HepG2 (cell line): ENCODE results near the gene NR2F1. TPM values are rescaled to one million over a fixed set of nuclear protein-coding genes. Genes with fewer than 3 reads are reported as not detected.

Experiments
- BORCS8-MEF2B ChIP-seq: sonication (generic); formaldehyde crosslinking; IDR thresholded peaks from 2 replicates; pipeline ENCODE4 v1.8.0; 2022; ENCODE audit warnings: mild to moderate bottlenecking, missing genetic modification reagents
- CREBL2 ChIP-seq: sonication (generic); formaldehyde crosslinking; IDR thresholded peaks from 2 replicates; pipeline ENCODE4 v1.8.1; 2023; ENCODE audit warnings: missing genetic modification reagents, mild to moderate bottlenecking, borderline replicate concordance
- MEIS2 ChIP-seq: sonication (generic); formaldehyde crosslinking; IDR thresholded peaks from 2 replicates; pipeline ENCODE4 v1.9.0; 2021; ENCODE audit warnings: mild to moderate bottlenecking, missing genetic modification reagents
- NFE2L2 ChIP-seq: fragments of 150-350 bp; IDR thresholded peaks from 2 replicates; pipeline ENCODE4 v1.6.1; 2014; ENCODE audit warnings: low read length
- RERE ChIP-seq: IDR thresholded peaks from 2 replicates; pipeline ENCODE4 v1.6.1; 2016; ENCODE audit warnings: low read depth, missing genetic modification reagents, missing compliant biosample characterization
- SOX5 ChIP-seq: IDR thresholded peaks from 2 replicates; pipeline ENCODE4 v1.6.1; 2016; ENCODE audit warnings: borderline replicate concordance
- TCF7L2 ChIP-seq: IDR thresholded peaks from 2 replicates; pipeline ENCODE4 v1.6.1; 2011; ENCODE audit warnings: mild to moderate bottlenecking, low read depth, low read length, moderate library complexity
- ZFP36L1 ChIP-seq: sonication (generic); formaldehyde crosslinking; IDR thresholded peaks from 2 replicates; pipeline ENCODE4 v1.8.0; 2022; ENCODE audit warnings: mild to moderate bottlenecking, missing genetic modification reagents, moderate library complexity
- ZFP41 ChIP-seq: sonication (generic); formaldehyde crosslinking; IDR thresholded peaks from 2 replicates; pipeline ENCODE4 v1.4.0; 2020; ENCODE audit warnings: mild to moderate bottlenecking, missing genetic modification reagents, borderline replicate concordance
- ZIK1 ChIP-seq: sonication (generic); formaldehyde crosslinking; IDR thresholded peaks from 2 replicates; pipeline ENCODE4 v1.5.0; 2020; ENCODE audit warnings: mild to moderate bottlenecking, low read depth, missing genetic modification reagents, borderline replicate concordance
- ZMAT5 ChIP-seq: sonication (generic); formaldehyde crosslinking; IDR thresholded peaks from 2 replicates; pipeline ENCODE4 v1.5.0; 2020; ENCODE audit warnings: mild to moderate bottlenecking, low read depth, missing genetic modification reagents, borderline replicate concordance
- ZNF724P ChIP-seq: sonication (generic); formaldehyde crosslinking; IDR thresholded peaks from 2 replicates; pipeline ENCODE4 v1.8.0; 2022; ENCODE audit warnings: missing genetic modification reagents, borderline replicate concordance
- ZNF766 ChIP-seq: sonication (generic); formaldehyde crosslinking; IDR thresholded peaks from 2 replicates; pipeline ENCODE4 v1.5.0; 2020; ENCODE audit warnings: missing genetic modification reagents, borderline replicate concordance
- ZNF839 ChIP-seq: sonication (generic); formaldehyde crosslinking; IDR thresholded peaks from 2 replicates; pipeline ENCODE4 v1.4.0; 2020; ENCODE audit warnings: missing genetic modification reagents, mild to moderate bottlenecking, borderline replicate concordance
- polyA plus RNA-seq, 8 experiments: library from polyadenylated mRNA; depleted of rRNA in 3 of 8; stranded (reverse) in 7 of 8; unstranded in 1 of 8; fragments of >200 nt; fragmentation: Illumina TruSeq in 4 of 8; extraction: Trizol in 4 of 8; gene quantifications; 2 replicates each; pipeline versions ENCODE4 v1.2.1 to v1.2.3, GENCODE V29; 2011 to 2016; ENCODE audit warnings: low read depth in 4 of 8, missing spikeins in 1 of 8, mixed read lengths in 1 of 8; ENCODE audit not compliant: insufficient read depth in 1 of 8
- total RNA-seq, 5 experiments: library from RNA; depleted of rRNA; stranded (reverse); fragments of >200 nt; fragmentation: Illumina TruSeq; extraction: Trizol; gene quantifications; 2 replicates each; pipeline ENCODE4 v1.2.3, GENCODE V29; 2016; ENCODE audit warnings: low read depth in 1 of 5
- TF ChIP-seq, protein P1 (sequence below): sonication (generic); formaldehyde crosslinking; IDR thresholded peaks from 2 replicates; pipeline ENCODE4 v1.5.0; 2020; ENCODE audit warnings: mild to moderate bottlenecking, missing genetic modification reagents, borderline replicate concordance

Gene NR2F1
- total and polyA plus RNA-seq, 2 of the 13 experiments (the other 11 are each of a cell fraction or from before 2014, with no cell fraction given): 17.1 to 59.7 TPM

DNA sequence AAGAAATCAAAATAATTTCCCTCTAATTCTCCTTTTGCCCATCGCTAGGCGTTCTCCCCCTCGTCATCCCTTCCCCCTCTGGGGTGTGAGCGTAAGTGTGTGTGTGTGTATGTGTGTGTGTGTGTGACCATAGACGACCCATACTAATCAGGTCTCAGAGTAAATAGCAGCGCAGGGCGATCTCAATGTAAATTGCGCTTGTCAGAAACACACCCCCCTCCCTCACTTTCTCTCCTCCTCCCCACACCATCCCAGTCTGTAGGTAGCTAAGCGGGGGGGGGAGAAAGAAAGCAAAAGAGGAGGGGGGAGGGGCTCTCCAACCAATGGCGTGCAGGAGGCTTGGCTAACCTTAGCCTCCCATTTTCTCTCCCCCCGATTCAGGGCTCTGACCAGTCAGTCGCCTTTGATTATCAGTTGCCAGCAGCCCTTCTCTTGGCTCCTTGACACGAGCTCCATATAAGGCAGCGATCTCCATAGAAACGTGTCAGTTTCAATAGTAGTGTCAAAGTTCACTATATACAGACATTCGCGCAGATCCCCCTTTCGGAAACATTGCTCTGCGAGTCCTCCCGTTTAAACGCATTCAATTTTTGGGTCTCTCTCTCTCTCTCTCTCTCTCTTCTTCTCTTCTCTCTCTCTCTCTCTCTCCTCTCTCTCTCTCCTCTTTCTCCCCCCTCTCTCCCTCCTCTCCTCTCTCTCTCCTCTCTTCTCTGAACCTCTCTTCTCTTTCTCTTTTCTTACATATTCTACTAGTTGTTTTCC lies at the start of gene NR2F1 (continued):
- TF ChIP-seq, protein P1, sequence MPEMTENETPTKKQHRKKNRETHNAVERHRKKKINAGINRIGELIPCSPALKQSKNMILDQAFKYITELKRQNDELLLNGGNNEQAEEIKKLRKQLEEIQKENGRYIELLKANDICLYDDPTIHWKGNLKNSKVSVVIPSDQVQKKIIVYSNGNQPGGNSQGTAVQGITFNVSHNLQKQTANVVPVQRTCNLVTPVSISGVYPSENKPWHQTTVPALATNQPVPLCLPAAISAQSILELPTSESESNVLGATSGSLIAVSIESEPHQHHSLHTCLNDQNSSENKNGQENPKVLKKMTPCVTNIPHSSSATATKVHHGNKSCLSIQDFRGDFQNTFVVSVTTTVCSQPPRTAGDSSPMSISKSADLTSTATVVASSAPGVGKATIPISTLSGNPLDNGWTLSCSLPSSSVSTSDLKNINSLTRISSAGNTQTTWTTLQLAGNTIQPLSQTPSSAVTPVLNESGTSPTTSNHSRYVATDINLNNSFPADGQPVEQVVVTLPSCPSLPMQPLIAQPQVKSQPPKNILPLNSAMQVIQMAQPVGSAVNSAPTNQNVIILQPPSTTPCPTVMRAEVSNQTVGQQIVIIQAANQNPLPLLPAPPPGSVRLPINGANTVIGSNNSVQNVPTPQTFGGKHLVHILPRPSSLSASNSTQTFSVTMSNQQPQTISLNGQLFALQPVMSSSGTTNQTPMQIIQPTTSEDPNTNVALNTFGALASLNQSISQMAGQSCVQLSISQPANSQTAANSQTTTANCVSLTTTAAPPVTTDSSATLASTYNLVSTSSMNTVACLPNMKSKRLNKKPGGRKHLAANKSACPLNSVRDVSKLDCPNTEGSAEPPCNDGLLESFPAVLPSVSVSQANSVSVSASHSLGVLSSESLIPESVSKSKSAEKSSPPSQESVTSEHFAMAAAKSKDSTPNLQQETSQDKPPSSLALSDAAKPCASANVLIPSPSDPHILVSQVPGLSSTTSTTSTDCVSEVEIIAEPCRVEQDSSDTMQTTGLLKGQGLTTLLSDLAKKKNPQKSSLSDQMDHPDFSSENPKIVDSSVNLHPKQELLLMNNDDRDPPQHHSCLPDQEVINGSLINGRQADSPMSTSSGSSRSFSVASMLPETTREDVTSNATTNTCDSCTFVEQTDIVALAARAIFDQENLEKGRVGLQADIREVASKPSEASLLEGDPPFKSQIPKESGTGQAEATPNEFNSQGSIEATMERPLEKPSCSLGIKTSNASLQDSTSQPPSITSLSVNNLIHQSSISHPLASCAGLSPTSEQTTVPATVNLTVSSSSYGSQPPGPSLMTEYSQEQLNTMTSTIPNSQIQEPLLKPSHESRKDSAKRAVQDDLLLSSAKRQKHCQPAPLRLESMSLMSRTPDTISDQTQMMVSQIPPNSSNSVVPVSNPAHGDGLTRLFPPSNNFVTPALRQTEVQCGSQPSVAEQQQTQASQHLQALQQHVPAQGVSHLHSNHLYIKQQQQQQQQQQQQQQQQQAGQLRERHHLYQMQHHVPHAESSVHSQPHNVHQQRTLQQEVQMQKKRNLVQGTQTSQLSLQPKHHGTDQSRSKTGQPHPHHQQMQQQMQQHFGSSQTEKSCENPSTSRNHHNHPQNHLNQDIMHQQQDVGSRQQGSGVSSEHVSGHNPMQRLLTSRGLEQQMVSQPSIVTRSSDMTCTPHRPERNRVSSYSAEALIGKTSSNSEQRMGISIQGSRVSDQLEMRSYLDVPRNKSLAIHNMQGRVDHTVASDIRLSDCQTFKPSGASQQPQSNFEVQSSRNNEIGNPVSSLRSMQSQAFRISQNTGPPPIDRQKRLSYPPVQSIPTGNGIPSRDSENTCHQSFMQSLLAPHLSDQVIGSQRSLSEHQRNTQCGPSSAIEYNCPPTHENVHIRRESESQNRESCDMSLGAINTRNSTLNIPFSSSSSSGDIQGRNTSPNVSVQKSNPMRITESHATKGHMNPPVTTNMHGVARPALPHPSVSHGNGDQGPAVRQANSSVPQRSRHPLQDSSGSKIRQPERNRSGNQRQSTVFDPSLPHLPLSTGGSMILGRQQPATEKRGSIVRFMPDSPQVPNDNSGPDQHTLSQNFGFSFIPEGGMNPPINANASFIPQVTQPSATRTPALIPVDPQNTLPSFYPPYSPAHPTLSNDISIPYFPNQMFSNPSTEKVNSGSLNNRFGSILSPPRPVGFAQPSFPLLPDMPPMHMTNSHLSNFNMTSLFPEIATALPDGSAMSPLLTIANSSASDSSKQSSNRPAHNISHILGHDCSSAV (CRISPR knock-in tag): no peak
- TF ChIP-seq ZNF766 (CRISPR knock-in tag) (no peak), BORCS8-MEF2B (CRISPR knock-in tag) (peak; percentile 77), SOX5 (CRISPR knock-in tag) (peak; percentile 5; the same call in 1 of the 2 replicates), TCF7L2 (no peak), MEIS2 (CRISPR knock-in tag) (0 out of 2 replicates have a peak, but pooled peaks have one; percentile 42), ZNF839 (no peak), ZMAT5 (CRISPR knock-in tag) (no peak), NFE2L2 (no peak), CREBL2 (CRISPR knock-in tag) (no peak), ZIK1 (CRISPR knock-in tag) (no peak), ZFP36L1 (CRISPR knock-in tag) (no peak; the same call in 1 of the 2 replicates), RERE (no peak), ZNF724P (no peak), ZFP41 (CRISPR knock-in tag) (no peak)
